Neuronal stem cell (in vitro differentiated cells): ENCODE data around the gene TMEM126B.

Experiments
- DNase-seq: peaks from one replicate; pipeline ENCODE4 v3.0.0-alpha.2; 2013; ENCODE audit warnings: low spot score
- H2AFZ ChIP-seq: one replicate; pipeline ENCODE4 v1.6.1; 2013; ENCODE audit warnings: mild to moderate bottlenecking, low read length, inconsistent platforms
- H2AK5ac ChIP-seq: 2 replicates; pipeline ENCODE4 v1.6.1; 2013; ENCODE audit warnings: low read depth, mild to moderate bottlenecking, inconsistent platforms, low read length, moderate library complexity, mixed read lengths
- H2BK120ac ChIP-seq: 2 replicates; pipeline ENCODE4 v1.6.1; 2013; ENCODE audit warnings: low read depth, mild to moderate bottlenecking, inconsistent platforms, low read length, moderate library complexity, mixed read lengths
- H2BK12ac ChIP-seq: one replicate; pipeline ENCODE4 v1.6.1; 2013; ENCODE audit warnings: low read length, inconsistent platforms
- H2BK15ac ChIP-seq: 2 replicates; pipeline ENCODE4 v1.6.1; 2013; ENCODE audit warnings: mild to moderate bottlenecking, low read length, inconsistent platforms, mixed read lengths
- H2BK5ac ChIP-seq: one replicate; pipeline ENCODE4 v1.6.1; 2013; ENCODE audit warnings: inconsistent platforms, mild to moderate bottlenecking, low read length, moderate library complexity
- H3K14ac ChIP-seq: one replicate; pipeline ENCODE4 v1.6.1; 2013; ENCODE audit warnings: low read length, inconsistent platforms
- H3K18ac ChIP-seq: 2 replicates; pipeline ENCODE4 v1.6.1; 2013; ENCODE audit warnings: low read length, inconsistent platforms
- H3K23ac ChIP-seq: 2 replicates; pipeline ENCODE4 v1.6.1; 2013; ENCODE audit warnings: low read depth, mild to moderate bottlenecking, mixed read lengths, low read length, inconsistent platforms; ENCODE audit not compliant: poor library complexity
- H3K27ac ChIP-seq: replicated peaks from 3 replicates; pipeline ENCODE4 v1.5.1; 2013; ENCODE audit warnings: low read length, inconsistent platforms
- H3K27me3 ChIP-seq, 3 experiments: 2 replicates each; pipeline ENCODE4 v1.6.1; 2013; ENCODE audit warnings: low read length in 3 of 3, mild to moderate bottlenecking in 2 of 3, inconsistent platforms in 1 of 3, low read depth in 1 of 3, mixed read lengths in 1 of 3, moderate library complexity in 1 of 3; ENCODE audit not compliant: control insufficient read depth in 3 of 3, insufficient read depth in 3 of 3
- H3K36me3 ChIP-seq, 2 donors: replicated peaks in 1 of 2; 2 replicates each; pipeline ENCODE4 v1.6.1; 2013; ENCODE audit warnings: low read length in 2 of 2; ENCODE audit not compliant: control insufficient read depth in 2 of 2, insufficient read depth in 2 of 2
- H3K4ac ChIP-seq: 2 replicates; pipeline ENCODE4 v1.6.1; 2013; ENCODE audit warnings: inconsistent platforms, mild to moderate bottlenecking, low read length, moderate library complexity
- H3K4me1 ChIP-seq, 2 donors: 1 replicate in 1 of 2; 2 replicates in 1 of 2; pipeline ENCODE4 v1.6.1; 2013; ENCODE audit warnings: low read length in 2 of 2, low read depth in 1 of 2; ENCODE audit not compliant: control insufficient read depth in 2 of 2, insufficient read depth in 1 of 2
- H3K4me2 ChIP-seq: one replicate; pipeline ENCODE4 v1.6.1; 2013; ENCODE audit warnings: mild to moderate bottlenecking, low read length, inconsistent platforms; ENCODE audit not compliant: insufficient read depth, poor library complexity, severe bottlenecking
- H3K4me3 ChIP-seq, 2 donors: 2 replicates each; pipeline ENCODE4 v1.5.1; 2013; ENCODE audit warnings: low read length in 2 of 2, mild to moderate bottlenecking in 2 of 2, inconsistent platforms in 1 of 2, moderate library complexity in 1 of 2
- H3K79me1 ChIP-seq: one replicate; pipeline ENCODE4 v1.6.1; 2013; ENCODE audit warnings: low read depth, mild to moderate bottlenecking, inconsistent platforms, low read length, moderate library complexity
- H3K9ac ChIP-seq: one replicate; pipeline ENCODE4 v1.6.1; 2013; ENCODE audit warnings: mild to moderate bottlenecking, low read depth, low read length, inconsistent platforms; ENCODE audit not compliant: poor library complexity
- H3K9me3 ChIP-seq, 2 donors: replicated peaks in 1 of 2; 2 replicates each; pipeline versions ENCODE3 to v1.6.1; 2013; ENCODE audit warnings: low read length in 2 of 2, mild to moderate bottlenecking in 2 of 2, inconsistent platforms in 1 of 2, low read depth in 1 of 2, mixed read lengths in 1 of 2, moderate library complexity in 1 of 2; ENCODE audit not compliant: control insufficient read depth in 2 of 2, insufficient read depth in 1 of 2
- H4K8ac ChIP-seq: one replicate; pipeline ENCODE4 v1.6.1; 2013; ENCODE audit warnings: low read depth, mild to moderate bottlenecking, inconsistent platforms, low read length, moderate library complexity
- H4K91ac ChIP-seq: one replicate; pipeline ENCODE4 v1.6.1; 2013; ENCODE audit warnings: low read length, low read depth, mild to moderate bottlenecking, inconsistent platforms; ENCODE audit not compliant: poor library complexity
- WGBS, 2 donors: extraction: QIAGEN DNeasy Blood & Tissue Kit; methylation state at CpG; one replicate each; pipeline ENCODE4 v1.1.7; 2013; ENCODE audit warnings: missing lambda C conversion rate in 2 of 2, mixed read lengths in 1 of 2; ENCODE audit not compliant: insufficient read length in 2 of 2, insufficient replicate concordance in 1 of 2; ENCODE audit errors: extremely low coverage in 2 of 2; 5-methylcytosine and 5-hydroxymethylcytosine counted together

Gene TMEM126B

DNA sequence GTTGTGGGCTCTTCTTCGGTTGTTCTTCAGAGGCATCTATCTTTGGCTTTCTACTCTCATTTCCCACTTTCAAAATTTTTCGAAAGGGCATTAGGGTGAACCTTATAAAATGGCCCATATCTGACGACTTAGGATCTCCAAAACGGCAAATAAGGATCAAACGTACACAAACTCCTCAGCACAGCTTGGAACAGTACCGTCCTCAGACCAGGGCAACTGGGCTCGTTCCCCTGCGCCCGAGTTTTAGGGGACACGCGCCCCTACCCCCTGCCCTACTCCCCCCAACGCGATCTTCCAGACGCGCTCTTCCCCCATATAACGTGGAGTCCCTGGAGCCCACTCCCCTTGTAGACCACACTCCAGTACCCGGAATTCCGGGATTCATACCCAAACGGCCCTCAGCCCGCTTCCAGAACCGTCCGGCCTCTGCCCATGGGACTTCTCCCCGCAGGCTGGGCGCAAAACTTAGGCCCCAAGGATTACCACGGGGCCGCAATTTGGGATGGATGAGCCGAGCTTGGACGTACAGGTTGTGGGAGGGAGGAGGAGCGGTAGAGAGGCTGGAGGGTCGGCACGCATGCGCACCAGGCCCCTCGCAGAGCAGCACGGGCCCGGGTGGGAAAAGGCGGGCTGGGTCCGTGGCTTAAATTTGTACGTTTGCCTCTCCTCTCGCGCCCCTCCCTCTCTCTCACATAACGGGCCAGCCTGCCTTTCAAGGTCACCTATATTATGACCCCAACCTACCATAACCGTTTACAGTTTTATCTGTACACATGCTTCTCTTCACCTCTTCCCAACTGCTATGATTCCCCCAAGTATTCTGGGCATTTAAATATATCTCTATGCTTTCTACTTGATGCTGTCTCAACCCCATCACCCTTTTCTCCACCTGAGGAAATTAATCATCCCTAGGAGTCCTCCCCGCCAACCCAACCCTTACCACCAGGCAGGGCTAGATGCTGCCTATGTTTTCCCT is 54.2 kb downstream of the TMEM126B start:
- Histone ChIP-seq H3K4ac (no peak overlapping the region), H3K18ac (peak overlapping the region; percentile 9), H3K14ac (peak overlapping the region; percentile 2), H2AK5ac (no peak overlapping the region), H4K8ac (no peak overlapping the region), H2BK5ac (no peak overlapping the region), H3K27ac (no peak overlapping the region), H3K79me1 (no peaks in the 10 kb centered on the region), H2BK12ac (no peak overlapping the region), H2BK120ac (no peak overlapping the region), H3K23ac (no peak overlapping the region), H3K36me3 (no peaks in the 10 kb centered on the region), H4K91ac (no peak overlapping the region), H2AFZ (no peak overlapping the region), H2BK15ac (no peak overlapping the region), H3K4me2 (no peak overlapping the region), H3K9me3 (no peaks in the 10 kb centered on the region), H3K4me1 (peaks cover 2 to 4% of the 10 kb centered on the region in 2 donors), H3K9ac (no peak overlapping the region), H3K27me3 (no peaks in the 10 kb centered on the region), H3K4me3 (no peak overlapping the region)
- no CpG with 5 or more reads among the region's 43 CpGs for WGBS, 2 donors
- DNase-seq = no peak

DNA sequence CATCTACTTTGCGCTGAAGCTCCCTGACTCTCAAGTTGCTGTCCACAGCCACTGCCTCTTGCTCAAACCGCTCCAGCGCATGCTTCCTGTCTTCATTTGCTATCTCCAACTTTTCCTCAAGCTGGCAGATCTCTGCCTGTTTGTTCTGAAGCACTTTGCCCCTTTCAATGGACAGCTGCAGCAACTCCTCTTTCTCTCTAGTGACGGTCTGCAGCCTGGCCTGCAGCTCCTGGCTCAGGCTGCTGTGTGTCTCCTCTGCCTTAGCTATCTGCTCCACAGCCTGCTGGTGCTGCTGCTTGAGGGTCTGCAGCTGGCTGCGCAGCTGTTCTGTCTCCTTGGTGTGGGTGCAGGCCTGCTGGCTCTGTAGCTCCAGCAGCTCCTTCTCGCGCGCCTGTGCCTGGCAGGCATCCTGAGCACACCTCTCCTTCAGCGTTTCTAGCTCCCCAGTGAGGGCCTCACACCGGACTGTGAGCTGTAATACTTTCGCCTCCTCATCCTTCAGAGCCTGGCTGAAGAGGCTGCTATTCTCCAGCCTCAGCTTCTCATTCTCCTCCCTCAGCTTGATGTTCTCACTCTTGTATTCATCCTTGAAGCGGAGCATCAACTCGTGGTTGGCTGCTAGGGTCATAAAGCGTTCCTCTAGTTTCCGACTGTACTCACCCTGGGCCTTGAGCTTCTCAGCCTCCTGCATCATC is 56.9 kb downstream of the TMEM126B start:
- Histone ChIP-seq H3K27me3 (no peaks in the 10 kb centered on the region), H3K9me3 (no peaks in the 10 kb centered on the region), H2BK120ac (no peak overlapping the region), H3K79me1 (no peaks in the 10 kb centered on the region), H3K4ac (no peak overlapping the region), H2BK5ac (no peak overlapping the region), H3K4me3 (no peak overlapping the region), H3K18ac (peak overlapping the region; percentile 53), H4K8ac (no peak overlapping the region), H3K4me1 (peaks cover 2 to 4% of the 10 kb centered on the region in 2 donors), H2AK5ac (no peak overlapping the region), H2AFZ (peak overlapping the region; percentile 73), H2BK12ac (no peak overlapping the region), H4K91ac (no peak overlapping the region), H2BK15ac (no peak overlapping the region), H3K4me2 (no peak overlapping the region), H3K36me3 (no peaks in the 10 kb centered on the region), H3K23ac (no peak overlapping the region), H3K27ac (no peak overlapping the region), H3K14ac (peak overlapping the region; percentile 28), H3K9ac (no peak overlapping the region)
- DNase-seq = no peak
- WGBS, 2 donors = no CpG with 5 or more reads among the region's 15 CpGs

DNA sequence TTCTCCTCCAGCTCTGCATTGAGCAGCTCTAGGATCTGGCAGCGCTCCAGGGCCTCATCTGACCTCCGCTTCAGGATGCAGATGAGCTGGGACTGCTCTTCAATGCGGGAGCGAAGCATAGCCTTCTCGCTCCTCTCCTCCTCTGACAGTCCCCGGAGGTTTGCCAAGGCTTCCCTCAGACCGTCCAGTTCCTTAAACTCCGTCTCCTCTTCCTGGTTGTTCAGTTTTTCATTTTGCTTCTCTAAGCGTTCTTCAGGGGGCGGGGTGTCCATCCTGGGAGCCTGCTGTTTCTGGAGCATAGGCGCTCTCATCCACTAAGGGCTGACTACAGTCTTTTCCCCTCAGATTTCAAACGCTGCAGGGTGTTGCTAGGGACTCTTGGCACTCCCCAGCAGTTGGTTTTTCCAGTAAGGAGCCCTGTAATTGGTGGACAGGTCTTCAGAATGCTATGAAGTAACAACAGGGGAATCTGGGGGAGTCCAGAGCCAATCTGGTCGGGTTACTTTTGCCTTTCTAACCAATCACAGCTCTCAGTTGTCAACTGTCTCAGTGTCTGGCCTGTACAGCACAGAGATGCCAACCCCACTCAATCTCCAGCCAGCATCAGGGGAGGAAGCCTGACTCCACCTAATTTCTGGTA is 57.5 kb downstream of the TMEM126B start, which contains the start of gene CCDC89:
TSS of gene CCDC89 (minus strand) at position 376 of the 640 bp plus-strand sequence. CDS start at position 311, 65 bp downstream.
- no peaks in the 10 kb centered on the region for H3K79me1 ChIP-seq
- no peak within 1 kb of the TSS for H2BK5ac ChIP-seq
- H3K9ac ChIP-seq = no peak within 1 kb of the TSS
- no peak within 1 kb of the TSS for H2BK15ac ChIP-seq
- peak within 1 kb of the TSS; percentile 28 for H3K14ac ChIP-seq
- no peak within 1 kb of the TSS for H2BK120ac ChIP-seq
- no peak within 1 kb of the TSS for H3K23ac ChIP-seq
- H2AK5ac ChIP-seq = no peak within 1 kb of the TSS
- no peaks in the 10 kb centered on the region for H3K27me3 ChIP-seq
- H3K4ac ChIP-seq = no peak within 1 kb of the TSS
- H2AFZ ChIP-seq = peak within 1 kb of the TSS; percentile 73
- no CpG with 5 or more reads among the region's 13 CpGs for WGBS, 2 donors
- H3K18ac ChIP-seq = peak within 1 kb of the TSS; percentile 53
- H3K36me3 ChIP-seq = no peaks in the 10 kb centered on the region
- H3K4me2 ChIP-seq = no peak within 1 kb of the TSS
- DNase-seq = no peak
- no peaks in the 10 kb centered on the region for H3K9me3 ChIP-seq
- no peak within 1 kb of the TSS for H3K27ac ChIP-seq
- peaks cover 1 to 4% of the 10 kb centered on the region in 2 donors for H3K4me1 ChIP-seq
- H3K4me3 ChIP-seq = no peak within 1 kb of the TSS
- H4K8ac ChIP-seq = no peak within 1 kb of the TSS
- H2BK12ac ChIP-seq = no peak within 1 kb of the TSS
- H4K91ac ChIP-seq = no peak within 1 kb of the TSS
